ENCODE measurements around the gene RIT2.

Gene RIT2

DNA sequence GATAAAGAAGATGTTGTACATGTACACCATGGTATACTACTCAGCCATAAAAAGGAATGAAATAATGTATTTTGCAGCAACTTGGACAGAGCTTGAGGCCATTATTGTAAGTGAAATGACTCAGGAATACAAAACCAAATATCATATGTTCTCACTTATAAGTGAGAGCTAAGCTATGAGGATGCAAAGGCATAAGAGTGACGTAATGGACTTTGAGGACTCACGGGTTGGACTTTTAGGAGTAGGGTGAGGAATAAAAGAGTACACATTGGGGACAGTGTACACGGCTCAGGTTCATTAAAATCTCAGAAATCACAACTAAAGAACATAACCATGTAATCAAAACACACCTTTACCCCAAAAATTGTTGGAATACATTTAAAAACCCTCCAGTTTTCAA lies 206.4 kb downstream of the RIT2 start:
- no peak overlapping the region for H3K4me3 ChIP-seq (ENCODE audit: low read length)
- no peaks in the 10 kb centered on the region for H3K27me3 ChIP-seq (ENCODE audit: control insufficient read depth, insufficient read depth, low read length)
- H3K9ac ChIP-seq (ENCODE audit: low read length) = no peak overlapping the region
- no peak overlapping the region for H3K27ac ChIP-seq (ENCODE audit: low read depth, low read length)
- H3K36me3 ChIP-seq (ENCODE audit: control insufficient read depth, insufficient read depth, low read length) = no peaks in the 10 kb centered on the region
- H3K4me1 ChIP-seq (ENCODE audit: control insufficient read depth, insufficient read depth, low read length) = no peaks in the 10 kb centered on the region

DNA sequence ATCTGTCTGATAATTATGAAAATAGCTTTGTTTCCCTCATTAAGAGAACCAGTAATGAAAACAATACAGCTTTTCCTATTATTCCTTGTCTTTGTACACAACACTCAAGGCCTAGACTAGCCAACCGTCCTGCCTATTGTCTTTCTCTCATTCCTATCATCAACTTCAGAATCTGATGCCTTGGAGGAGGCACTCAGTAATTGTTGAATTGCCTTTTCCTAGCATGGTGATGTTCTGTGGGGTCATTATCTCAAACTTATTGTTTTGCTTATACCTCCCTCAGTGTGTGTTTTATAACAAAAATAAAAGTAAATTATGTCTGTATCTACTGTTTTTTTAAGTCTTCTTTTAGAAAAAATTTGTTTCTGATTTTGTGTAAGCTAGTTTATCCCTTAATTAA lies 208.7 kb downstream of the RIT2 start:
- H3K27ac ChIP-seq (ENCODE audit: low read depth, low read length) = no peak overlapping the region
- H3K36me3 ChIP-seq (ENCODE audit: control insufficient read depth, insufficient read depth, low read length) = no peaks in the 10 kb centered on the region
- no peaks in the 10 kb centered on the region for H3K27me3 ChIP-seq (ENCODE audit: control insufficient read depth, insufficient read depth, low read length)
- H3K9ac ChIP-seq (ENCODE audit: low read length) = no peak overlapping the region
- no peak overlapping the region for H3K4me3 ChIP-seq (ENCODE audit: low read length)
- no peaks in the 10 kb centered on the region for H3K4me1 ChIP-seq (ENCODE audit: control insufficient read depth, insufficient read depth, low read length)

DNA sequence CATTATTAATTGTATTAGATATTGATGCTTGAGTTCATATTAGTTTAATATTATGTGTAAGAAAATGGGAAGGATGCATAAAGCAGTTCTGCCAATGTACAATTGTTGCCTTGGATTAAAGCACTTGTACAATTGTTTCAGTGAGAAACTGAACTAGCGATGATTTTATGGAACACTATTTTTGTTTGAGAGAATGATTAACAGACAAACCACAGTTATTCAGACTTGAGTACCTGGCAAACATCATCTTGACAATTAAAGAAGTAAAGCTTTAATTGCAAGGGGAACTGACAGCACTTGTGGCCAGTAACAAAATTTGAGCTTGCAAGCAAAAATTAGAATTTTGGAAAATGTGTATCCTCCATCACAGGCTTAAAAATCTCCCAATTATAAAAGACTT lies 214.3 kb downstream of the RIT2 start:
- Histone ChIP-seq H3K4me1 (ENCODE audit: control insufficient read depth, insufficient read depth, low read length) (no peaks in the 10 kb centered on the region), H3K9ac (ENCODE audit: low read length) (no peak overlapping the region), H3K36me3 (ENCODE audit: control insufficient read depth, insufficient read depth, low read length) (no peaks in the 10 kb centered on the region), H3K27ac (ENCODE audit: low read depth, low read length) (no peak overlapping the region), H3K4me3 (ENCODE audit: low read length) (no peak overlapping the region), H3K27me3 (ENCODE audit: control insufficient read depth, insufficient read depth, low read length) (no peaks in the 10 kb centered on the region)

DNA sequence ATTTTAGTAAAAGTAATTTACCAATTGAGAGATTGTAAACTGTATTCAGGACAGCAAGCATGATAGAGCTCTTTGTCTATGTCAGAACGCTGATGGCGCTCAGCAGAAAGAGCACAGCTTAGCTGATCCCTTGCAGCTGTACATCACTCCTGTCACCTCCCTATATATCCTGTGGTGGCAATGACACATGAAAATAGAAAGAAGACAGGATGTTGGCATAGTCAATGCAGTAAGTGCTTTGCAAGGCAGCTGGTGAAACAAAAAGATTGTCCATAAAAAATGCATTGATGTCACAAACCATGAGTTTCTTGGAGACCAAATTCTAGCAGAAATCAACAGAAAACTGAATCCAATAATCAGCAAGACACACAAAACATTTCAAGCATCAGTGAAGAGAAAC lies 221.5 kb downstream of the RIT2 start:
- H3K4me1 ChIP-seq (ENCODE audit: control insufficient read depth, insufficient read depth, low read length) = no peaks in the 10 kb centered on the region
- no peak overlapping the region for H3K4me3 ChIP-seq (ENCODE audit: low read length)
- H3K36me3 ChIP-seq (ENCODE audit: control insufficient read depth, insufficient read depth, low read length) = no peaks in the 10 kb centered on the region
- no peak overlapping the region for H3K27ac ChIP-seq (ENCODE audit: low read depth, low read length)
- no peaks in the 10 kb centered on the region for H3K27me3 ChIP-seq (ENCODE audit: control insufficient read depth, insufficient read depth, low read length)
- no peak overlapping the region for H3K9ac ChIP-seq (ENCODE audit: low read length)

DNA sequence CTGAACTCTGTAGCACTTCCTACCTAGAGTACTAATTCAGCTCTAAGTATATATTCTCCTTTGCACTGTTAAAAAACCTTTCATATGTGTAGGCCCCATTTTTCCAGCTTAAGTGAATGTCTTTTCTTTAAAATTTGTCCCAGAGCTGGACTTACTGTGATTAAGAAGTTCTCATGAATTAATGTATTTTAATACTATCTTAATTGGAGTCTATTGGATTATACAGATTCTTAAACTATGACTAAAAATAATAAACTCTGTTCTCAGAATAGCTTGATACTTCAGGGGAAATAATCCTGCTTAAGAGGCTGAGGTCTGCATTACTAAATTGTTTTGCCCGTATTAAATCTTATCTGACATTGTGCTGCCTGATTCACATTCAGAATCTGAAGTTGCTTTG lies 223.3 kb downstream of the RIT2 start:
- Histone ChIP-seq H3K9ac (ENCODE audit: low read length) (no peak overlapping the region), H3K4me1 (ENCODE audit: control insufficient read depth, insufficient read depth, low read length) (no peaks in the 10 kb centered on the region), H3K27ac (ENCODE audit: low read depth, low read length) (no peak overlapping the region), H3K4me3 (ENCODE audit: low read length) (no peak overlapping the region), H3K27me3 (ENCODE audit: control insufficient read depth, insufficient read depth, low read length) (no peaks in the 10 kb centered on the region), H3K36me3 (ENCODE audit: control insufficient read depth, insufficient read depth, low read length) (no peaks in the 10 kb centered on the region)

DNA sequence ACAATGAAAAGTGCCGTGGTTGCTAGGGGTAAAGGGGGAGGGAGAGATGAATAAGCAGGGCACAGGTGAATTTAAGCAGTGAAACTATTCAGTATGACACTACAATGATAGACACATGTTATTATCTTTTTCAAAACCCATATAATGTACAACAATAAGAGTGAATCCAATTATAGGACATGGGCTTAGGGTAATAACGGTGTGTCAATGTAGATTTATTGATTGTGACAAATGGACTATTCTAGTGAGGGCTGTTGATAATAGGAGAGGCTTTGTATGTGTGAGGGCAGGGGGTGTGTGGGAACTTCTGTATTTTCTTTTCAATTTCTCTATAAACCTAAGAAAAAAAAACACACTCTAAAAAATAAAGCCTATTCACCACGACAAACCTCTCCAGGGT lies 223.8 kb downstream of the RIT2 start:
- no peaks in the 10 kb centered on the region for H3K27me3 ChIP-seq (ENCODE audit: control insufficient read depth, insufficient read depth, low read length)
- H3K9ac ChIP-seq (ENCODE audit: low read length) = no peak overlapping the region
- H3K36me3 ChIP-seq (ENCODE audit: control insufficient read depth, insufficient read depth, low read length) = no peaks in the 10 kb centered on the region
- H3K27ac ChIP-seq (ENCODE audit: low read depth, low read length) = no peak overlapping the region
- H3K4me3 ChIP-seq (ENCODE audit: low read length) = no peak overlapping the region
- H3K4me1 ChIP-seq (ENCODE audit: control insufficient read depth, insufficient read depth, low read length) = no peaks in the 10 kb centered on the region

DNA sequence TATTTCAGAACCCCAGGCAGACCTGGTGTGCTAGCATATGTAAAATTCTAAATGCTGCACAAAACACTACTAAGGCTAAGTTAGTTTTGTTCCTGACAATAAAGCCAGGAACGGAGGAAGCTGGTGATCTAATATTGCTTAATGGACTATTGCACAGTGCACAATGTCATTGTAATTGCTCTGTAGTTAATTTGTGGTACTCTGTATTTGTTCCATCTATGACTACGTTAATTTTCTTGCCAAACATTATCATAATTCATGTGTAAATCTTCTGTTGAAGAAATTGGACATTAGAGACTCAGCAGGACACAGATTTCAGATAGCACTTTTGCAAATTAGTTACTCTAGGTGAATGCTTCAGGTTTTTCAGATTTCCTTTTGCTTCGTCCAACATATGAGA lies 232.3 kb downstream of the RIT2 start:
- Histone ChIP-seq H3K4me3 (ENCODE audit: low read length) (no peak overlapping the region), H3K27me3 (ENCODE audit: control insufficient read depth, insufficient read depth, low read length) (no peaks in the 10 kb centered on the region), H3K4me1 (ENCODE audit: control insufficient read depth, insufficient read depth, low read length) (no peaks in the 10 kb centered on the region), H3K36me3 (ENCODE audit: control insufficient read depth, insufficient read depth, low read length) (no peaks in the 10 kb centered on the region), H3K27ac (ENCODE audit: low read depth, low read length) (no peak overlapping the region), H3K9ac (ENCODE audit: low read length) (no peak overlapping the region)

DNA sequence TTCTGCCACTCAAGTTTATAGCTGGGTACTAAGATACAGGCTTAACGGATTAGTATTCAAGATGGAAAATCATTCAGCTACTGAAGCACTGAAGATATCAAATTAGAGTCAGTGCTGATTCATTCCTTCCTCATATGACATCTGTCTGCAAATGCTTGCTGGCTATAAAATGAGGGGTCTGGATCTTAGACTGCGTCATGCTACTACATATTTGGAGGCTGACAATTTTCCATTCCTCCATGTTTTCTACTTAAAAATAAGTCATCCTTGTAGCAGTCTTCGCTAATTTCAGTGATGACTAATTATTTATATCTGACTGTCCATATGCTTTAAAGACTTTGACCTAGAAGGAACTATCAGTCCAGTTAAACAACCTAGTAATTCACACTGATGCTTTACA lies 233.4 kb downstream of the RIT2 start:
- H3K27me3 ChIP-seq (ENCODE audit: control insufficient read depth, insufficient read depth, low read length) = no peaks in the 10 kb centered on the region
- no peaks in the 10 kb centered on the region for H3K4me1 ChIP-seq (ENCODE audit: control insufficient read depth, insufficient read depth, low read length)
- no peaks in the 10 kb centered on the region for H3K36me3 ChIP-seq (ENCODE audit: control insufficient read depth, insufficient read depth, low read length)

DNA sequence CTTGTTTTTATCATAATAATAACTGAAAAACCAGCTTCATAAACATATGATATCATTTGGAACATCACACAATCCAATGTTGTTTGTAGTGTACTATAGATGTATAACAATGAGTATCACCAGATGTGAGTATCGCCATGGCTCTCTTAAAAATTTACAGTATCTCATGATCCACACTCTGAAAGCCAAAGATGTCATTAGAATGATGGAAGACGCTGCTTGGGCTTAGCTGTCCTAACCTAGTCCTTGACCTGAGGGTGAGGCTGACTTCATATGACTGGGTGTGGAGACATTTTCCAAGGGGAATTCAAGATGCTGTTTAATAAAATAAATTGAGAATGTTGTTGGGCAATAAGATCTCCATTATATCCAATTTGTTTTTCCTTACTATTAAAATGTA lies 242.6 kb downstream of the RIT2 start:
- H3K27ac ChIP-seq (ENCODE audit: low read depth, low read length) = no peak overlapping the region
- H3K4me3 ChIP-seq (ENCODE audit: low read length) = no peak overlapping the region
- no peaks in the 10 kb centered on the region for H3K4me1 ChIP-seq (ENCODE audit: control insufficient read depth, insufficient read depth, low read length)
- H3K9ac ChIP-seq (ENCODE audit: low read length) = no peak overlapping the region
- H3K27me3 ChIP-seq (ENCODE audit: control insufficient read depth, insufficient read depth, low read length) = no peaks in the 10 kb centered on the region
- H3K36me3 ChIP-seq (ENCODE audit: control insufficient read depth, insufficient read depth, low read length) = no peaks in the 10 kb centered on the region

More for the DNA sequence above, 233.4 kb downstream of the RIT2 start:
- Histone ChIP-seq H3K9ac (ENCODE audit: low read length) (no peak overlapping the region), H3K27ac (ENCODE audit: low read depth, low read length) (no peak overlapping the region), H3K4me3 (ENCODE audit: low read length) (no peak overlapping the region)

DNA sequence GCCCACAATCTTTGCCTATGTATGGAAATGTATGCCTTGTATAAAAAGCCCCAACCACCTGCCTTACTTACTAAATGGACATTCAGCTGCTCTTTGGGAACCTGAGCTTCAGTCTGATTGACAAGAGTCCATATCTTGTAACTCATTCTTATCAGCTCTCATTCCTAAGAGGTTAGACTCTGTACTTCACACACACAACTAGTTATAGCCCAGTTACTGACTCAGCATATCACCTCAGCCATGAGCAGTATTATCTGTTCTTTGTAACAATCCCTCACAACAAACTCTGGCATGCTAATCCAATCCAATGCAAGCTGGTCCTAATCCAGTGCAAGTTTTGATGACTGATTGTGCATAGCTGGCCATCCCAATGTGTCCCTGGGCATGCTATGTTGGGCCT lies 250.6 kb downstream of the RIT2 start:
- Histone ChIP-seq H3K27ac (ENCODE audit: low read depth, low read length) (no peak overlapping the region), H3K4me3 (ENCODE audit: low read length) (no peak overlapping the region), H3K27me3 (ENCODE audit: control insufficient read depth, insufficient read depth, low read length) (no peaks in the 10 kb centered on the region), H3K4me1 (ENCODE audit: control insufficient read depth, insufficient read depth, low read length) (no peaks in the 10 kb centered on the region), H3K9ac (ENCODE audit: low read length) (no peak overlapping the region), H3K36me3 (ENCODE audit: control insufficient read depth, insufficient read depth, low read length) (no peaks in the 10 kb centered on the region)

DNA sequence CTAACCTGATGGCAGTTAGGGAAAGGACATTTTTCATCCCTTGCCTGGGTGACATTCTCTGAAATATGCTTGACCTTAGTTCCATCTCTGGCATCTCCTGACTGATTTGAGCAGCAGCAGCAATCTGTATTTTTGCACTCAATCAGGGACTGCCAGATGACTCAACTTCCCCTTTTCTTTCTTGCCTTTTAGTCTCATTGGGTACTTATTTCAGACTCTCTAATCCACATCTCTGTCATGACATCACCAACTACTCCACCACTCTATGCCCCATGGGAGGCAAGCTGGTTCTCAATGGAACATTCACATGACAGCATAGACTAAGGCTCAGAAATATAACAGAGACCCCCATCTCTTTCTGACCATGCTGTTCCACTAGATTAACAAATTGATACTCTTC lies 254.2 kb downstream of the RIT2 start:
- Histone ChIP-seq H3K27me3 (ENCODE audit: control insufficient read depth, insufficient read depth, low read length) (no peaks in the 10 kb centered on the region), H3K27ac (ENCODE audit: low read depth, low read length) (no peak overlapping the region), H3K4me1 (ENCODE audit: control insufficient read depth, insufficient read depth, low read length) (no peaks in the 10 kb centered on the region), H3K9ac (ENCODE audit: low read length) (no peak overlapping the region), H3K4me3 (ENCODE audit: low read length) (no peak overlapping the region), H3K36me3 (ENCODE audit: control insufficient read depth, insufficient read depth, low read length) (no peaks in the 10 kb centered on the region)

DNA sequence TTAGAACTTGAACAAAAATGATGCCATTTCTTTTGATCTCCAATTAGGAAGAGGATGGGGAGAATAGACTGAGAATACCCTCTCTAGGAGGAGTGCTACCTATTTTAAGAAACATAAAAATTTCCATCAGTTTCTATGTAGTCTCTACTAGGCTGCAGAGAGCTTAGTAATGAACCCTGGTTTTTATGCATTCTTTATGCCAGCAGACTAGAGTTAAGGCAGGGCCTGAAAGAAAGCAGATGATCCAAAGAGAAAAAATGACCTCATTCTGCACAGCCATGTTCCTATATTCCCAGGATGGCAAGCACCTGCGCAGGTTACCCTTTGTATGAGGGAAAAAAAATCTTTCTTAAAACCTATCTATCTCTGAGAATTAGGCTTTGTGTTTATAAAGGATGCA lies 254.9 kb downstream of the RIT2 start:
- Histone ChIP-seq H3K27ac (ENCODE audit: low read depth, low read length) (no peak overlapping the region), H3K36me3 (ENCODE audit: control insufficient read depth, insufficient read depth, low read length) (no peaks in the 10 kb centered on the region)

DNA sequence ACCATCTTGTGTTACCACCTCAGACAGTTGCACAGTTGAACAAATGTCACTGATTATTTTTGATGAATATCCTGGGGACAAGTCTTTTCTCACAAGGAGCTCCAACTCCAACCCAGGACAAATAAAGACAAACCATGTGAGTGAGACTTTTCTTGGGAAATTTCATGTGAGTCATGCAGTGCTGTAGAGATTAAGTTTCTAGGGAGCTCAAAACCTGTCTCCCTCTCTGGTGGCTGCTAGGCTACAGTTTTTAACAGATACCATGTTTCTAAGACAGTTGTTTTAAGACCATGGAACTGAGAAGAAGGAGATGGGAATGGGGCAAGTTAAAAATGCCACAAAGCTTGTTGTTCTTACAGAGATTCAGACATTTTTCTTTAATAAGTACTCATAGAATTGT lies 255.5 kb downstream of the RIT2 start:
- no peak overlapping the region for H3K9ac ChIP-seq (ENCODE audit: low read length)
- no peak overlapping the region for H3K4me3 ChIP-seq (ENCODE audit: low read length)
- no peaks in the 10 kb centered on the region for H3K4me1 ChIP-seq (ENCODE audit: control insufficient read depth, insufficient read depth, low read length)
- no peak overlapping the region for H3K27ac ChIP-seq (ENCODE audit: low read depth, low read length)
- H3K27me3 ChIP-seq (ENCODE audit: control insufficient read depth, insufficient read depth, low read length) = no peaks in the 10 kb centered on the region
- no peaks in the 10 kb centered on the region for H3K36me3 ChIP-seq (ENCODE audit: control insufficient read depth, insufficient read depth, low read length)

More for the DNA sequence above, 254.9 kb downstream of the RIT2 start:
- Histone ChIP-seq H3K4me1 (ENCODE audit: control insufficient read depth, insufficient read depth, low read length) (no peaks in the 10 kb centered on the region), H3K9ac (ENCODE audit: low read length) (no peak overlapping the region), H3K4me3 (ENCODE audit: low read length) (no peak overlapping the region), H3K27me3 (ENCODE audit: control insufficient read depth, insufficient read depth, low read length) (no peaks in the 10 kb centered on the region)

DNA sequence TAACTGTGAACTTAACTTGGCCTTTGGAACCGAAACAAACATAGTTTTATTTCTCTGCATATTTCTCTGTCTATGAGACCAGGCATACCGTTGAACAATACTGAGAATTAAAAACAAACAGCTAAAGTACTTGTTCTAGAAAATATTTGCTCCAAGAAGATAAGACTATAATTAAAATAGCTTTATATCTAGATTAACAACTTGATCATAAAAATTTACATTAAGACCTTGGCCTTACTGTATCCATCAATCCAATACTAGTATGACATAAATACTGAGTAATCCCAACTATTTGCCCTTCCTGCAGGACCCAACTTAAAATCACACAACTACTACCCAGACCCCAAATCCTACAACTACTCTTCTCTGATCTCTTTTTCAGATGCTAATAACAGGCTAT lies 260.9 kb downstream of the RIT2 start:
- no peaks in the 10 kb centered on the region for H3K27me3 ChIP-seq (ENCODE audit: control insufficient read depth, insufficient read depth, low read length)
- H3K27ac ChIP-seq (ENCODE audit: low read depth, low read length) = no peak overlapping the region
- no peak overlapping the region for H3K9ac ChIP-seq (ENCODE audit: low read length)
- H3K36me3 ChIP-seq (ENCODE audit: control insufficient read depth, insufficient read depth, low read length) = no peaks in the 10 kb centered on the region
- H3K4me1 ChIP-seq (ENCODE audit: control insufficient read depth, insufficient read depth, low read length) = no peaks in the 10 kb centered on the region
- no peak overlapping the region for H3K4me3 ChIP-seq (ENCODE audit: low read length)

Measured in rectal smooth muscle tissue (tissue), 1 donor.